ENCODE data around the gene ACTRT2.

ACTRT2 gene

DNA sequence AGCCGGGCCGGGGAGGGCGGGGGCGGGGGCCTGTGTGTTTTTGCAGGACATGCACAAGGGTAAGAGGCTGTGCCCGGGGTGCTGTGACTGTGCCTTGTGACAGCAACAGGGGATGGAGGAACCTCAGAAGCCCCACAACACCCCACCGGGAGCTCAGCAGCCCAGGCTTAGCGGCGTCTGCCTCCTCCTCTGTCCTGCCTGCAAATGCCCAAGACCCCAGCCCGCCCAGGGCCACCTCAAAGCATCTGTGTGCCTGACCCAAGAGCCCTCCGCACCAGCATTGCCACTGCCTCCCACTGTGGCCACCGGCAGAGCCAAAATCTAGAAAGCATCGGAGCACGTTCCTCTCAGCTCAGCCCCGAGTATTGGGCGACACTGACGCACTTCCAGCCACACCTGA, 2.7 kb upstream of the ACTRT2 start:
- no peak for DNase-seq (ENCODE audit: low read depth)

DNA sequence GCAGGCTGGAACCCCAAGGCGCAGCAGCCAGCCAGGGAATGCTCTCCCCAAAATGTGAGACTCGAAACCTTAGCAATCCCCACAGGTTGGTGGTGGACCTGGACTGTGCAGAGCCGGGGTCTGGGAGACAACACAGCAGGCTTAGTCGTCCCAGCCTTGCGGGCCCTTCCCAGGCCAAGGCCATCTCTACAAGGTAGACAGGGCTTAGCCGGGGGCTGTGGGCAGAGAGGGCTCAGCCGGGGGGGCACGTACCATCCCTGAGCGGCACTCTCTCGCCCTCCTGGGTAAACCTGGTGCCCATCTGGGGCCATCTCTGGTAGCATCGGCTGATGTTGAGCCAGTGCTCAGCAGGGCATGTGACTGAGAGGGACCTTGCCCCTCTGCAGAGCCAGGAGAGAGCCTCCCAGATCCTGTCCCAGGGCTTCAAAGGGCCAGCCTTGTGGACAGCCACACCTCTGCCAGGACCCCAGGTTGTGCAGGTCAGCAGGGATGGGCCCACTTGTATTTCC, 2.2 kb upstream of the ACTRT2 start:
- DNase-seq (ENCODE audit: low read depth): no peak

DNA sequence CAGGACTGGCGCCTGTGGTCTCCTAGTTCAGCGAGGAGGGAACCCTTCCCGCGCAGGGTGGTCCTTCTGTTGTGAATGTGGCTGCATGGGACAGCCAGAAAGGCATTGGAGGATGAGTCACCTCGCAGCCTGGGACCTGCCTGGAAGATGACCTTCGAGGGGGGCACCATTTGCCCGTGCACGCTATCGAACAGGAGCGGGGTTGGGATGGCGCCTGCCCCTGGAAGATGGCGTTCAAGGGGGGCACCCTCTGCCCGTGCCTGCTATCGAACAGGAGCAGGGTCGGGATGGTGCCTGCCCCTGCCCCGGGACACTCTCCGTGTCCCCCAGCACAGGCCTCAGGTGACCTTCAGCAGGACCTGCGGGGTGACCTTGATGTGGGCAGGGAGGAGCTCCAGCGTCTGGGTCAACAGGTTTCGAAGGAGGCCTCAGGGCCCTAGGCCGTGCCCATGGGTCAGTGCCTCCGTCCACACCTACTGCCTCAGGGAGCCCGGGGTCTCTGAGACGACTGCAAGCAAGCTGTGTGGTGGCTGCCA, 1.7 kb upstream of the ACTRT2 start:
- no peak for DNase-seq (ENCODE audit: low read depth)

DNA sequence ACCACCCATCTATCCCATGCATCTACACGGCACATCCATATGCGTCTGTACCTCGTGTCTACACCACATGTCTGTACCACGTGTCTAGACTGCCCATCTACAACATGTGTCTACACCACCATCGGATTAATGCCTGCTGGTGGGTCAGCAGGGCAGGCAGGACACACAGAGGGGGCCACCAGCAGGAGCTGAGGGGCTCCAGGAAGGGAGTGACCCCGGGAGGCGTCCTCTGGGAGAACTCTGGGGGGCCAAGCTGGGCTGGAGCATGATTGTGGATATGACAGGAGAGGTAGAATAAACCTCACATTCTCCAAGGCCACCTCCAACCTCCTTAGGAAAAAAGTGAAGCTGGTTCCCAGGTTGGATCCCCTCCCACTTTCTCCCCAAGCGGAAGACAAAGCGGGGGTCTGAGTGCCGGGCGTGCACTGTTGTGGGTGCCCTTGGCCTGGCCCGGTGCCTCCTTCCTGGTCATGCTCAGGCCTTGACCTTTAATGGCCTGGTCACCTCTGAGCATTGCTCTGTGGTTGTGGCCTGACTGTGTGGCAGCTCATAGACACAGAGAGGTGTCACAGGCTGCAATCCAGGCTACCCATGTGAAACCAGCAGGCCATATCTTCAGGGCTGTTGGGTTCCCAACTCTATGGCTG, 881 bp upstream of the ACTRT2 start:
- DNase-seq (ENCODE audit: low read depth): no peak

DNA sequence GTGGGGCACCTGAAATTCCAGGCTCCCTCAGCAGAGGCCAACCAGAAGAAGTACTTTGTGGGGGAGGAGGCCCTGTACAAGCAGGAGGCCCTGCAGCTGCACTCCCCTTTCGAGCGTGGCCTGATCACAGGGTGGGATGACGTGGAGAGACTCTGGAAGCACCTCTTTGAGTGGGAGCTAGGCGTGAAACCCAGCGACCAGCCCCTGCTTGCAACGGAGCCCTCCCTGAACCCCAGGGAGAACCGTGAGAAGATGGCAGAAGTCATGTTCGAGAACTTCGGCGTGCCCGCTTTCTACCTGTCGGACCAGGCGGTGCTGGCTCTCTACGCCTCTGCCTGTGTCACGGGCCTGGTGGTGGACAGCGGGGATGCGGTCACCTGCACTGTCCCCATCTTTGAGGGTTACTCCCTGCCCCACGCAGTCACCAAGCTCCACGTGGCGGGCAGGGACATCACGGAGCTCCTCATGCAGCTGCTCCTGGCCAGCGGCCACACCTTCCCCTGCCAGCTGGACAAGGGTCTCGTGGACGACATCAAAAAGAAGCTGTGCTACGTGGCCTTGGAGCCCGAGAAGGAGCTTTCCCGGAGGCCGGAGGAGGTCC, 634 bp downstream of the ACTRT2 start:
- DNase-seq (ENCODE audit: low read depth): no peak

DNA sequence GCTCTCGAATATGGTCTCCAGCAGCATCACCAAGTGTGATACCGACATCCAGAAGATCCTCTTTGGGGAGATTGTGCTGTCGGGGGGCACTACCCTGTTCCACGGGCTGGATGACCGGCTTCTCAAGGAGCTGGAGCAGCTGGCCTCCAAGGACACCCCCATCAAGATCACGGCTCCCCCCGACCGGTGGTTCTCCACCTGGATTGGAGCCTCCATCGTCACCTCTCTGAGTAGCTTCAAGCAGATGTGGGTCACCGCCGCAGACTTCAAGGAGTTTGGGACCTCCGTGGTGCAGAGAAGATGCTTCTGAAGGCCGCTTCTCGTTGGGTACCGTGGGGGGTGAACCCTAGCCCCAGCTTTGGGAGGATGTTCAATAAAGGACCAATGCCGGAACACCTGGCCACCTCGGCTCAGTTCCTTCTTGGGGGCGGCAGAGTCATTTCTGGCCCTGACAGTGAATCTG, 1.3 kb downstream of the ACTRT2 start:
- no peak for DNase-seq (ENCODE audit: low read depth)

DNA sequence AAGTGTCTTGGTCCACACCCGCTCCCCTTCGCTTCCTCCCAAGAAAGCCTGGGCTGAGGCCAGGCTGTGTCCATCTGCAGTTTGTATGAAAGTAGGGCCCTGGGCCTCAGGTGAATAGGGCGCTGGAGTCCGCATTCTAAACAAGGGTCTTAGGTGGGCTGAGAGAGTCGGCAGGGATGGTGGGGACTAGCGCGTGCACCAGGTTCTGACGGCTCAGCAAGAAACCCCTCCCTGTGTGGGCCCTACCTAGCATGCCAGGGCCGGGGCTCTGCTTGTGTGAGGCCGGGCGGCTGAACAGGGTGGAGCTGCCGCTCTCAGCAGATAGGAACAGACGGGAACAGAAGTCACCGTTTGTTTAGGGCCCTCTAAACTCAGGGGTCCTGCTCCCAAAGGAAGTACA, 1.7 kb downstream of the ACTRT2 start:
- DNase-seq (ENCODE audit: low read depth): no peak

DNA sequence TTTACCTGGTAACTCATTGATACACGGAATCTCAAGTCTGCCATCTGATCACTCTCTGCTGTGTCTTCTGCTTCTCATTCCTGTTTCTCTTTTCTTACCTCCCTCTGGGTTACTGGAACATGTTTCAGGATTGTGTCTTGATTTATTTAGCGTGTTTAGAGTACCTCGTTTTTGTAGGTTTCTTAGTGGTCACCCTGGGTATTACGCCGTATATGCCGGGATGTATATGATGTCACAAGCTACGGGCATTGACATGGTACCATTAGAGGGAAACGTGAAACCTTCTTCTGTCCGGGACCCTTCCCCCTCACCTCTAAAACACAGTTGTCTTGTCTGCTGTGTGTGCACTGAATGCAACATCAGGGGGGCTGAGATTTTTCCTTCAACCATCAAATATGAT, 2.8 kb downstream of the ACTRT2 start:
- no peak for DNase-seq (ENCODE audit: low read depth)

DNA sequence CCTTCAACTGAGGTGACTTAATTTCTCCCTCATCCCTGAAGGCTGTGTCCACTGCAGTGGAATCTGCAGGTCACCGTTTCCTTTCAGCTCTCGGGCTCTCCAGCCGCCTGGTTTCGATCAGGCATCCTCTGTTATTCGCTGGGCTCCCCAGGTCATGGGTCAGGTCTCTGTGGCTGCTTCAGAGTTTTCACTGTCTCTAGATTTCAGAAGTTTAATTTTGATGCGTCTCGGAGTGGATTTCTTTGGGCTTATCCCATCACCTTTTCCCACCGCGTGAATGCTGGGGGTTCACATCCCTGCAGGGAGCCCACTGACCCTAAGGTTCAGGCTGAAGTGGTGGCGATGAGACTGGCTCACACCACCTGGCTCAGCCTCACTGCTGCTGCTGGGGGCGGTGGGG, 3.3 kb downstream of the ACTRT2 start:
- no peak for DNase-seq (ENCODE audit: low read depth)

DNA sequence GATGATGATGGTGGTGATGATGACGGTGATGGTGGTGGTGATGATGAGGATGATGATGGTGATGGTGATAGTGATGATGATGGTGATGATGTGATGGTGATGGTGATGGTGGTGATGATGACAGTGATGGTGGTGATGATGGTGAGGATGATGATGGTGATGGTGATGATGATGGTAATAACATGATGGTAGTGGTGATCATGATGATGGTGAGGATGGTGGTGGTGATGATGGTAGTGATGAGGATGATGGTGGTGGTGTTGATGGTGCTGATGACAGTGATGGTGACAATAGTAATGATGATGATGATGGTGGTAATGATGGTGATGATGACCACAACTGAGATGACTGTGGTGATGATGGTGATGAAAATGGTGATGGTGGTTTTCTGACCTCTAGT, 4.9 kb downstream of the ACTRT2 start:
- DNase-seq (ENCODE audit: low read depth): no peak

DNA sequence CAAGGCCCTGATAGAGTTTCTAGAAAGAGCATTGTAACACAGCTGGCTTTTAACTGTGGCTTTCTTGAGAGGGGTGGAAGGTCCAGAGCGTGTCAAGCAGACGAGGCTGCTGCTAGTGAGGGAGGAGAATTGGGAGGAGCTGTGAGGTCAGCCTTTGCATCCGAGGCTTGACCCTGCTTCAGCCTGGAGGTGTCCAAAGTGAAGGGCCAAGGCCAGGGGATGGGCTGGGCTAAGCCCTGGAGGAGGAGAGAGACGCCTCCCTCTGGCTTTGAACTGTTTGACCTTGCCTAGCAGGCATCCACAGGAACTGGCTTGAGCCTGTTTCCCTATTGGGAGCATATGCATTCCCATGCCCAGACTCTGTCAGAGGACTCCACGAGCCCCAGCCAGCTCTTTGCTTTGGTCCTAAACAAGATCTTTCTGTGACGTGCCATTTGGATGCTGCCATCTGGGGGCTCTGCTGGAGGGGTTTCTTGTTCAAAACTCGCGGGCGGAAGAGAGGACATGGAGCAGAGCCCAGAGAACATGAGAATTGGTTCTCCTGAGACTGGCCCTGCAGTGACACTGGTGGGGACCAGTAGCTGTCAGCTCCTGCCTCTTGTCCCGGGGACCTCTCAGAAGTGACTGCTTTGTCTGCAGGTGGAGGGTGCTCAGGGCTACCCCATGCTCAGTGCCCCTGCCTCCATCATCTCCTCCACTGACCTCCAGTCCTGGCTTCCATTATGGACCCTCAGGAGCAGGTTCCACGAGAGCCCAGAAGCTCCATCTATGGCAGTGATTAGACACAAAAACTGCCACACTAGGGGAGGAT, 5.5 kb downstream of the ACTRT2 start:
- DNase-seq (ENCODE audit: low read depth): no peak

DNA sequence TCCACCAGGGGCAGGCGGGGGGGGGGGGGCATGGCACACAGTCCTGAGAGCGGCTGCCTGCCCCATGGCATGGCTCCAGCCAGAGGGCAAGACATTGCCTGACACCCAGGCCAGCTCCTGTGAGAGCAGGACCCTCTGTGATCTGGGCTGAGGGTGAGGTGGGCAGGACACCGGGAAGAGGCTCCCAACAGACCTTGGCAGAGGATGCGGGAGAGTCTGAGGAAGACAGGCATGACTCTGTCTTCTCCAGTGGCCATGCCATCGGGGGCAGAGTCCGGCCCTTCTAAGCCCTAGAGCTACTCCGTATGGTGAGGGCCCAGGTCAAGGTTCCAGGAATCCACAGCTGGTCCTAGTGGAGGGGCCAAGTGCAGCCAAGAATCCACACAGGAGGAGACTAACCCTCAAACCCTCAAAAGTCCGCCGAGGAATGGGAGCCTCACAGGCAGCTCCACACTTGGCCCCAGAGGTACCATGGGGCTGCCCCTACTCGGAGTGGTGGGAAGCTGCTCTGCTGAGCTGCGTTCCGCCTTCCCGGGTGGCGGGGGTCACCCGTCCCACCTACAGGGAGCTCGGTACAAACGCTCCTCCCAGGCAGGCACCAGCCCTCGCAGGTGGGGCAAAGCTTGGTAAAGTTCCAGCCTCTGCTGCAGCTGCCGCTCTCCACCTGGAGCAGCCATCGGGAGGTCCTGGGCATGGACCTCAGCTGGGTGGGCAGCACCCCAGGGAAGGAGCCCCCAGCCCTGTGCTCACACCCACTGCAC, 6.5 kb downstream of the ACTRT2 start:
- no peak for DNase-seq (ENCODE audit: low read depth)

DNA sequence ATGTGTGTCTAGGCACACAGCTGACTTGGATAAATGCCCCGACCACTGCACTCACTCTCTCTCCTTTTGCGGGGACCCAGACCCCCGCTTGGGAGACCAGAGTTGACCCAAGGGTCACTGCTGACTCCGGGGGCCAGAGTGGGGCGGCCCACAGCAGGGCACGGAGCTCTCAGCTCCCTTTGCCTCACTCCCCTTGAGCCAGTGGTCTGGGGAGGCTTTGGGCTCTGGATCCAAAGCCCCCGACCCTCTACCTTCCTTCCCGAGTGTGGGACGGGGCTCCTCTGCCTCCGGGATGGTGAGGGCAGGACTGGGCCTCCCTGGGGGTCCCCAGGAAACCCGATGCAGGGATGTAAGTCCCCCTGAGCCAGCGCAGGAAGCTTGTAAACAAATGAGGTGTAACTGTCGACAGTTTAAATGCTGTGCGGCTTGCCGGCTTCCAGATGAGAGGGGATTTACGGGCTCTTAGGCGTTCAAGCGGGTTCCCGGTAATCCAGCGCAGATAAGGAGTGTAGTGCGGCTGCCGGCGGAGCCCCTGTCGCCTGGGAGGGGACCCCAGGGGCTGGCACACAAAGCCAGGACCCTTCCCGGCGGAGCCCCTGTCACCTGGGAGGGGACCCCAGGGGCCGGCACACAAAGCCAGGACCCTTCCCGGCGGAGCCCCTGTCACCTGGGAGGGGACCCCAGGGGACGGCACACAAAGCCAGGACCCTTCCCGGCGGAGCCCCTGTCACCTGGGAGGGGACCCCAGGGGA, 7.4 kb downstream of the ACTRT2 start:
- DNase-seq (ENCODE audit: low read depth): no peak

DNA sequence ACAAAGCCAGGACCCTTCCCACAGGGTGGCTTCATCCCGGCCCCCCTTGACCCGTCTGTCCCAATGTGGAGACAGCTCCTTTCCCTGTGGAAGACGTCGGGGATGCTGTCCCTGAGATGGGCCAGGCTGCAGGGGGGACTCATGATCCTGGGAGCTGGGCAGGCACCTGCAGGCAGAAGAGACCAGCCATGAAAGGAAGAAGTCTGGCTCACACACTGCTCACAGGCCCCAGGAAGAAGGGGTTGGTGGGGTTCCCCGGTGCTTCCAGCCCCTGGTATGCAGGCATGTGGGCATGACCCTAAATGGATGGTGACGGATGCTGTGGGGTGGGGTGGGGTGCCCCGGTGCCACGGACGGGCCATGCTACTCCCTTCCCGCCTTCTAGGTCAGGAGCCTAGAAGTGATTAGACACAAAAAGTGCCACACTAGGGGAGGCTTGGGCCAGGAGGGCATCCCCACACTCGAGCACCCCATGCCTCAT, 8.3 kb downstream of the ACTRT2 start:
- DNase-seq (ENCODE audit: low read depth): no peak

DNA sequence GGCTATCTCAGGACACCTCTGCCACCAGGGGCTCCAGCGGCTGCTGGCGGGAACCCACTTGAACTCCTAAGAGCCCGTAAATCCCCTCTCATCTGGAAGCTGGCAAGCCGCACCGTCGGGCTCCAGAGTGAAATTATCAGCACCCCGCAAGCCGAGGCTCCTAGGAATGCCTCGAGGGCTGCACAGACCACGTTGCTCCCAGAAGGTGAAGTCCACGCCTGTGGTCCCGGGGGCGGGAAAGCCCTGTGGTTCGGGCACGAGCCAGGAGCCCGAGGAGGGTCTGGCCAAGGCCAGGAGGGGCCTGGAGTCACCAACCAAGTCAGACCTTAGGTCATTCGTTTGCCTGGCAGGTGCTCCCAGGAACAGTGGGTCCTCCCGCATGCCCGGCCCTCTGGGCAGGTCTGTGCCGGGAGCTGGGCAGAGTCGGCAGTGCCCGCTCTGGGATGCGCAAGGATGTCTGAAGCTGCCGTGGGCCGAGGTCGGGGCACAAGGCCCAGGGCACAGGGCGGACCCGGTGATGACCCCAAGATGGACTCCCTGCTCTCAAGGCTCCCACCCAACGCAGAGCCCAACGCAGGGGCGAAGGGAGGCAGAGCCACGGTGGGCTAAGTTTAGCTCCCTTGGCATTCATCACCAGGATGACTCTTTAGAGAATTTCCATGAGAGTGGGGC, 8.9 kb downstream of the ACTRT2 start:
- no peak for DNase-seq (ENCODE audit: low read depth)

DNA sequence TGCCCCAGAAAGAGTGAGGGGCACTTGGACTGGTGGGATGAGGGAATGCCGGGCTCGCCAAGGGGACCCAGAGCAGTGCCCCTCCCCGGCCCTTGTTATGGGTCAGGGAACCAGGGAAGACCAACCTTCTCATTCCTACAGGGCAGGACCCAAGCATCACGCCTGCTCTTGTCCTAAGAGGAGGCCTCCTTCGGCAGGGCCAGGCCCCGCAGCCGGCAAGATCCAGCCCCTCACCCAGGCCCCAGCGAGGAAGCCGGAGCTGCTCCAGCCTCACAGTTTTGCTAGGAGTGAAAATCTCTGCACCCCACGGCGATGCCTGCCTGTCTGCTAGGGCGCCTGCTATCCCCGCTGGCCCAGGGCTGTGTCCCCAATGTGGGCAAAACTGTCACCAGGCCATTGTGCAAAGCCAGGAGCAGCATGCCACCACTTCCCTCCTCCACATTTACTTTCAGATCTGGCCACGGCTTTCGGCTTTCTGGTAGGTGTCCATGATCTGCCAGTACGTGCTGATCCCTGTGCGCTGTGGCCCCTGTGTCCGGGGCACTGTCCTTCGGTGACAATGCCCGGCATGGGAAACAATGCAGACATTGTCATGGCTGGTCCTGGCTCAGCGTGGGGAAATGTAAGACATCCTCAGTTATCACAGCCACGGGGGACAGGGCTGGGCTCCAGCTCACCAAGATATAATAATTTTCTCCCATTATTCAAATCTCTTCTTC, 9.6 kb downstream of the ACTRT2 start:
- DNase-seq (ENCODE audit: low read depth): no peak

DNA sequence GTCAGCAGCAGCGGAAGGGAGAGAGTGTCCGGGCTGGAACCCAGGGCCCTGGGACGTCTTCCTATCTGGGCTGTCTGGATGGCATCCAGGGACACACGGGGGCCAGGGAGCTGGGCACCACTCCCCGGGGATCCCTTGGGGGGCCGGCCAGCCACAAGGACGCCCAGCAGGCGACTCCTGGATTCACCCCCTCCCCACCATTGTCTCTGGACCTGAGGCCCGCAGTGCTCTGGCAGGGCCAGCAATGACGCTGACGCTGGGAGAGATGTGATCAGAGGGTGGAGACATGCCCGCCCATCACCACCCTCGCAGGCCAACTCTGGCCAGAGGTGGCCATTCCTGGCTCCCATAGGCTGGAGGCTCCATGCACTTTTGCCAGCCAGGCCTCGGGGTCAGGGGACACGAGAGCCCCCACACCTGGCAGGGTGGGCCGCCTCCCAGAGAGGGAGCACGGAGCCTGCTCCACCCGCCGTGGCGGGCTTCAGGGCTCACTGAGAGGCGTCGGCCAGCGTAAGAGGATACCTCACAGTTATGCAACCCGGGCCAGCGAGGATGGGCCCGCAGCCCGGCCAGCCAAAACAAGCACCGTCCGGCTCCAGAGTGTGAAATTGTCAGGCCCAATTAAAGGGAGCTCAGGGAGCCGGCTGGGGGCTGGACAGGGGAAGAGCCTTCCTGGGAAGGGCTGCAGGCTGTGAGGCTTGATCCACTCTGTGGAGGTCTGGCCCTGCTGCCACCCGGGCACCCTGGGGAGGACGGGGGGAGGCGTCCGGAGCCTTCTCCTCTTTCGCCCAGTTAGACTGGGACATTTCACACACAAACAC, 10.3 kb downstream of the ACTRT2 start:
- DNase-seq (ENCODE audit: low read depth): no peak

DNA sequence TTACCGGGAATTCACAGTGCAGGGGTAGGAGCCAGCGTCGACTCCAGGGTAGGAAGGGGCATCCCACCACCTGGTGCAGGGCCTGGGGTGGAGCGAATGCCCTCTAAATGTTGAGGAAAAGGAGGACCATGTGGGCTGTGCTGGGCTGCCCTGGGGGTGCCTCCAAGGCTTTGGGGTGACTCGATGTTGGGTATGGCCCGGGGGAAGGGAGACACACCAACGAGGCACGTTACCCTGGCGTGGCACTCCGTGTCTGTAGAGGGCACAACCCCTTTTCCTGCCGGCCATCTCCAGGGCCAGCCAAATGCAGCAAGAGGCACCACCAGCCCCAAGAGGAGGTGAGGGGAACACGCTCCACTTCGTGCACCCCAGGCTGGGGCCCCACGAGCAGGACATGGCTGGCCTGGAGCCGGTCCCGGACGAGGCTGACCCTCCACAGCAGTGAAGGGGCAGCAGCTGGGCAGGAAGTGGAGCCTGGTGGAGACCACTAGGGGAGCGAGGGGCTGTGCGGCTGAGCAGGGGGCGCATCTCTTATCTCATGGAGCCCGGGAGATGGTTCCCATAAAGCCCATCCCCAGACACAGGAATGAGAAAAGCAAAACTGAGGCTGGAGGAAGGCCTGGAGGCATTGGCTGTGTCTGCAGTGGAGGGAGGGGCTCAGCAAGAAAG, 11.2 kb downstream of the ACTRT2 start:
- no peak for DNase-seq (ENCODE audit: low read depth)
